ENCODE measurements around the gene DOK4.

The DOK4 gene

DNA sequence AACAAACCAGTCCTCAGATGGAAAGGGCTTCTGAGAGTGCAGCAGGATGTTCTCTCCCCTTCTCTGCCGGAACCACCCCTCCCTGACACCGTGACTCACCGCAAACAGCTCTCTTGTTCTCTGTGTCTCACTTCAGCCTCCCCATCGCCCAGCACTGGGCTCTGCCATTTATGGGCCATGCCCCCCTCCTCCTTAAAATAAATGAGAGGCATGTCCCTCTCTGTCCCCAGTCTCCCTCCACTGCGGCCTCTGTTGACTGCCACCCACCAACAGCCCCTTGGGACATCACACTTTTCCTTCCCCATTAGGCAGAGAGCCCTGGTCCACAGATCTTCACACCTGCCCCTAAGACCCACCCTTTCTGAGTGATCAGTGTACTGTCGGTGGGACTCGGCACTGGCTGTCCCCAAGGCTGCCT lies 43.8 kb upstream of the DOK4 start:
- no peaks in the 10 kb centered on the region for H4K20me1 ChIP-seq (ENCODE audit: insufficient read depth, low read length, poor library complexity, severe bottlenecking)
- TF ChIP-seq CTCF (conservative IDR thresholded peaks at IDR 0.05; ENCODE audit: low read length) (no peak), EZH2phosphoT487 (IDR thresholded peaks at IDR 0.05; ENCODE audit: borderline replicate concordance) (no peak)
- no peaks in the 10 kb centered on the region for H3K9me3 ChIP-seq (ENCODE audit: insufficient read depth, low read depth, low read length)
- H3K79me2 ChIP-seq (ENCODE audit: insufficient read depth, low read length): peaks cover 55% of the 10 kb centered on the region
- peak overlapping the region; percentile 90 for H3K9ac ChIP-seq (ENCODE audit: low read depth, low read length, poor library complexity, severe bottlenecking)
- peak overlapping the region; percentile 66 for H3K4me3 ChIP-seq (ENCODE audit: low read length, poor library complexity, severe bottlenecking)
- peaks cover 58% of the 10 kb centered on the region for H3K4me1 ChIP-seq (ENCODE audit: insufficient read depth, low read length, poor library complexity, severe bottlenecking)
- H2AFZ ChIP-seq (ENCODE audit: low read length): peak overlapping the region; percentile 23; the same call in 1 of the 2 replicates
- H3K4me2 ChIP-seq (ENCODE audit: low read depth, low read length, poor library complexity, severe bottlenecking): peak overlapping the region; percentile 77
- H3F3A ChIP-seq (ENCODE audit: low read depth): peaks cover 10% of the 10 kb centered on the region; the same call in 1 of the 2 replicates
- H3K36me3 ChIP-seq (ENCODE audit: insufficient read depth, low read length): peaks cover 5% of the 10 kb centered on the region; the same call in 1 of the 2 replicates
- H3K9me2 ChIP-seq (replicated peaks; ENCODE audit: low read depth, low read length): no peaks in the 10 kb centered on the region
- H3K27me3 ChIP-seq (ENCODE audit: insufficient read depth, low read length, poor library complexity, severe bottlenecking): no peaks in the 10 kb centered on the region

DNA sequence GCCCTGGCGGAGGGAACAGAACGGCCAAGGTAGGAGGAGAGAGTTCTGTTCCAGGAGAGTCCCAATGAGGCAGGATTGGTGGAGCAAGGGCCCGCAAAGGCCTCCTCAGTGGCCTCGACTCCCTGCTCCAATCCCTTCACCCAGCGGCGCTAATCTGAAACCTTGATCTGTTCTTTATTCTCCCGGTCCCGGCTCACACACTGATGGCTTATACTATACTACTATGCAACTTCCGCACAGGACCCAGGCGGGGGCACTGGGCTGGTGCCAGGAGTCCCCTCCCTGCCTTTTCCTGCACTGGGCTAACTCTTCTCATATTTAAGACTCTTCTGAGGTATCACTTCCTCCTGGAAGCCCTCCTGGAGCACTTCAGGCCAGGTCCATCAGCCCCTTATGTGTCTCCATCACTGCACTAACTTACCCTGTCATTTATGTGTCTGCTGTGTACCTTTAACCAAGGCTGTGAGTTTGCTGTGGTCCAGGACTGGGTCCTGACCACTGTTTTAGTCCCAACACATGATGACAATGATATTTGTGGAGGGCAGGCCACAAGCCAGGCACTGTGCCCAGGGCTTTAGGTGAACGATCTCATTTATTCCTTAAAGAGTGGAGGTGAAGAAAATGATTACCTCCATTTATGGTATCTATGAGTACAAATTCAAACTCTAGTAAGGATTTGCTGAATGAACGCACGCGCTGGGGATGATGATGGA lies 43.3 kb upstream of the DOK4 start:
- Histone ChIP-seq H4K20me1 (ENCODE audit: insufficient read depth, low read length, poor library complexity, severe bottlenecking) (no peaks in the 10 kb centered on the region), H2AFZ (ENCODE audit: low read length) (peak overlapping the region; percentile 23; the same call in 1 of the 2 replicates), H3K4me3 (ENCODE audit: low read length, poor library complexity, severe bottlenecking) (peak overlapping the region; percentile 66), H3K27me3 (ENCODE audit: insufficient read depth, low read length, poor library complexity, severe bottlenecking) (no peaks in the 10 kb centered on the region), H3K9ac (ENCODE audit: low read depth, low read length, poor library complexity, severe bottlenecking) (peak overlapping the region; percentile 90), H3K9me3 (ENCODE audit: insufficient read depth, low read depth, low read length) (no peaks in the 10 kb centered on the region), H3F3A (ENCODE audit: low read depth) (peaks cover 10% of the 10 kb centered on the region; the same call in 1 of the 2 replicates), H3K4me1 (ENCODE audit: insufficient read depth, low read length, poor library complexity, severe bottlenecking) (peaks cover 53% of the 10 kb centered on the region), H3K79me2 (ENCODE audit: insufficient read depth, low read length) (peaks cover 49% of the 10 kb centered on the region), H3K36me3 (ENCODE audit: insufficient read depth, low read length) (peaks cover 5% of the 10 kb centered on the region; the same call in 1 of the 2 replicates), H3K4me2 (ENCODE audit: low read depth, low read length, poor library complexity, severe bottlenecking) (peak overlapping the region; percentile 77), H3K9me2 (replicated peaks; ENCODE audit: low read depth, low read length) (no peaks in the 10 kb centered on the region)
- TF ChIP-seq CTCF (conservative IDR thresholded peaks at IDR 0.05; ENCODE audit: low read length): no peak

- Histone ChIP-seq H3K4me1 (ENCODE audit: insufficient read depth, low read length, poor library complexity, severe bottlenecking) (peaks cover 45% of the 10 kb centered on the region), H3K4me2 (ENCODE audit: low read depth, low read length, poor library complexity, severe bottlenecking) (peak overlapping the region; percentile 77), H4K20me1 (ENCODE audit: insufficient read depth, low read length, poor library complexity, severe bottlenecking) (no peaks in the 10 kb centered on the region), H3F3A (ENCODE audit: low read depth) (peaks cover 10% of the 10 kb centered on the region; the same call in 1 of the 2 replicates), H3K36me3 (ENCODE audit: insufficient read depth, low read length) (peaks cover 5% of the 10 kb centered on the region; the same call in 1 of the 2 replicates), H3K4me3 (ENCODE audit: low read length, poor library complexity, severe bottlenecking) (no peak overlapping the region), H2AFZ (ENCODE audit: low read length) (no peak overlapping the region), H3K9me3 (ENCODE audit: insufficient read depth, low read depth, low read length) (no peaks in the 10 kb centered on the region), H3K9me2 (replicated peaks; ENCODE audit: low read depth, low read length) (no peaks in the 10 kb centered on the region), H3K27me3 (ENCODE audit: insufficient read depth, low read length, poor library complexity, severe bottlenecking) (no peaks in the 10 kb centered on the region), H3K79me2 (ENCODE audit: insufficient read depth, low read length) (peaks cover 41% of the 10 kb centered on the region), H3K9ac (ENCODE audit: low read depth, low read length, poor library complexity, severe bottlenecking) (no peak overlapping the region)
- TF ChIP-seq EZH2phosphoT487 (IDR thresholded peaks at IDR 0.05; ENCODE audit: borderline replicate concordance) (no peak), CTCF (conservative IDR thresholded peaks at IDR 0.05; ENCODE audit: low read length) (no peak)
Observed at GRCh38 chr16:57528499-57529390, 42.5 kb upstream of the DOK4 start.
